NCI-H748 treated with DMSO at 0.1 percent for 48 hours (cell line): Measurements from ENCODE around the gene SNIP1.
"Not testable (repeated sequence)": the region's sequence is repeated elsewhere in the genome, so short reads cannot be mapped to it uniquely, and the experiment has no call there.

Source experiments
- DNase-seq: peaks from one replicate; lab custom pipeline; 2025; lab: John Stamatoyannopoulos, UW

SNIP1 gene

GRCh38 chr1:37559080-37559479 is 5.0 kb upstream of the SNIP1 start:
- DNase-seq = no peak

GRCh38 chr1:37558411-37558810 is 4.3 kb upstream of the SNIP1 start:
- DNase-seq = no peak

GRCh38 chr1:37557402-37557801 is 3.3 kb upstream of the SNIP1 start:
- DNase-seq = no peak

- DNase-seq = peak; percentile 76
These were observed 2.7 kb upstream of the SNIP1 start, which contains the start of gene DNALI1 for GRCh38 chr1:37556712-37557196. Gene DNALI1, plus strand, starts transcription at chr1:37556940. Its CDS starts 55 bp downstream, at chr1:37556995.

GRCh38 chr1:37553598-37553926 is 531 bp downstream of the SNIP1 start:
- DNase-seq = no peak

- no peak for DNase-seq
These were observed 4.8 kb downstream of the SNIP1 start for GRCh38 chr1:37549341-37549740.

GRCh38 chr1:37545019-37545418 is 9.1 kb downstream of the SNIP1 start:
- DNase-seq = no peak

- no peak for DNase-seq
These were observed 9.6 kb downstream of the SNIP1 start for GRCh38 chr1:37544530-37544929.

GRCh38 chr1:37540036-37540785 is 13.9 kb downstream of the SNIP1 start:
- DNase-seq = no peak

- not testable (repeated sequence) for DNase-seq
These were observed 14.9 kb downstream of the SNIP1 start for GRCh38 chr1:37539154-37539553.

- DNase-seq = no peak
These were observed 16.7 kb downstream of the SNIP1 start for GRCh38 chr1:37537378-37537777.

GRCh38 chr1:37533317-37534093 is 20.6 kb downstream of the SNIP1 start:
- DNase-seq = no peak

GRCh38 chr1:37532418-37533156 is 21.5 kb downstream of the SNIP1 start:
- DNase-seq = not testable (repeated sequence)

- not testable (repeated sequence) for DNase-seq
These were observed 24.2 kb downstream of the SNIP1 start for GRCh38 chr1:37529888-37530287.

- no peak for DNase-seq
These were observed 34.5 kb downstream of the SNIP1 start for GRCh38 chr1:37519613-37520012.

GRCh38 chr1:37518929-37519328 is 35.2 kb downstream of the SNIP1 start:
- DNase-seq = not testable (repeated sequence)

GRCh38 chr1:37518241-37518640 is 35.9 kb downstream of the SNIP1 start:
- DNase-seq = not testable (repeated sequence)

GRCh38 chr1:37517569-37517968 is 36.5 kb downstream of the SNIP1 start:
- no peak for DNase-seq

- DNase-seq = peak; percentile 18
These were observed 38.7 kb downstream of the SNIP1 start for GRCh38 chr1:37515185-37516034.

- peak; percentile 33 for DNase-seq
These were observed 39.5 kb downstream of the SNIP1 start, which contains the start of gene MEAF6 for GRCh38 chr1:37514350-37515184. Gene MEAF6, minus strand, starts transcription at chr1:37514766. Its CDS starts 20 bp downstream, at chr1:37514746.
